GM23248 (cell line): Measurements from ENCODE around the gene NDUFB10.

Experiments
- EZH2 ChIP-seq: fragments of 200-600 bp; sonication (generic); IDR thresholded peaks from 2 replicates; pipeline ENCODE4 v1.6.1; 2018; ENCODE audit warnings: antibody characterized with exemption, mild to moderate bottlenecking; ENCODE audit not compliant: insufficient read depth, poor library complexity, severe bottlenecking
- EZH2phosphoT487 ChIP-seq: fragments of 200-600 bp; sonication (generic); IDR thresholded peaks from 2 replicates; pipeline ENCODE4 v1.6.1; 2018; ENCODE audit warnings: antibody characterized with exemption, moderate library complexity, mild to moderate bottlenecking, low read depth; ENCODE audit not compliant: insufficient read depth

DNA sequence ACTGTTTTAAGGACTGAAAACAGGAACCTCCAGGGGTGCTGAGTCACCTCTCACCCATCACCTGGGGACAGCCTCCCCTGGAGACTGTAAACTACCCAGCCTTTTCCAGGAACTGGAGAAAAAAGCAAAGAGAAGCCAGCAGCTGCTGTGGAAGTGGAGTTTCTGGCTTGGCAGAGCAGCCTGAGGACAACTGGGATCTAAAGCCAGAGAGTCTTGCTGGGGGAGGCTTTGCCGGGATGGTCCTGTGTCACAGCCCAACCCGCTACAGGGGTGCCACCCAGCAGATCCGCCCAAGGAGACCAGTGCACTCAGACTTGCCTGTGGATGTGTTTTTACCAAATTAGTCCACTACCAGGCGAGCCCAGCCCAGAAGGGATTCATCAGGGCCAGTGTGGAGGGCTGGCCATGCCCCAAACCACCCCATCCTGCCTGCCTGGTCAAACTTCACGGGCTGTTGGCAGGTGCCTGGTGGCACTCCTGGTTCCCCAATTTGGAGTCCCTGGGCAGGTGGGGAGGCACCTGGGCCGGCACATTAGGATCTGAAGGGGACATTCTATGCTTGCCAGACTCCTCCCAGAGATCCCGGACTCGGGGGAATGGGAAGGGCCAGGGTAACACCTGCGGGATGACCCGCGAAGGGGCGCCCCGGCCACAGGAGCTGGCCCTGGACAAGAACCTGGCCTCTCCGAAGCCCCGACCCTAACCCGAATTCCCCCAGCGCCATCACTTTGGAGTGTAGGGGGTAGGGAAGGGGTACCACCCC, 17.1 kb upstream of the NDUFB10 start:
- TF ChIP-seq EZH2 (no peak), EZH2phosphoT487 (no peak)
